PC-3 (cell line): ENCODE data around the gene NNT.

ENCODE experiments used
- EZH2 ChIP-seq: fragments of 300-600 bp; sonication (generic); IDR thresholded peaks from one replicate; pipeline ENCODE4 v1.6.1; 2017; ENCODE audit warnings: antibody characterized with exemption, mild to moderate bottlenecking, low read length; ENCODE audit not compliant: unreplicated experiment
- TF ChIP-seq, protein P1 (sequence below): fragments of 300-600 bp; sonication (generic); conservative IDR thresholded peaks from 2 replicates; pipeline ENCODE4 v1.5.1; 2017; ENCODE audit warnings: antibody characterized with exemption, low read depth, mild to moderate bottlenecking, low read length

GRCh38 chr5:43627028-43627427 lies 24.0 kb downstream of the NNT start:
- TF ChIP-seq, protein P1, sequence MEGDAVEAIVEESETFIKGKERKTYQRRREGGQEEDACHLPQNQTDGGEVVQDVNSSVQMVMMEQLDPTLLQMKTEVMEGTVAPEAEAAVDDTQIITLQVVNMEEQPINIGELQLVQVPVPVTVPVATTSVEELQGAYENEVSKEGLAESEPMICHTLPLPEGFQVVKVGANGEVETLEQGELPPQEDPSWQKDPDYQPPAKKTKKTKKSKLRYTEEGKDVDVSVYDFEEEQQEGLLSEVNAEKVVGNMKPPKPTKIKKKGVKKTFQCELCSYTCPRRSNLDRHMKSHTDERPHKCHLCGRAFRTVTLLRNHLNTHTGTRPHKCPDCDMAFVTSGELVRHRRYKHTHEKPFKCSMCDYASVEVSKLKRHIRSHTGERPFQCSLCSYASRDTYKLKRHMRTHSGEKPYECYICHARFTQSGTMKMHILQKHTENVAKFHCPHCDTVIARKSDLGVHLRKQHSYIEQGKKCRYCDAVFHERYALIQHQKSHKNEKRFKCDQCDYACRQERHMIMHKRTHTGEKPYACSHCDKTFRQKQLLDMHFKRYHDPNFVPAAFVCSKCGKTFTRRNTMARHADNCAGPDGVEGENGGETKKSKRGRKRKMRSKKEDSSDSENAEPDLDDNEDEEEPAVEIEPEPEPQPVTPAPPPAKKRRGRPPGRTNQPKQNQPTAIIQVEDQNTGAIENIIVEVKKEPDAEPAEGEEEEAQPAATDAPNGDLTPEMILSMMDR, result peak; percentile 95
- TF ChIP-seq EZH2, result no peak
